WTC11 (cell line): ENCODE results near the gene C11orf54. TPM values are rescaled to one million over a fixed set of nuclear protein-coding genes. Genes with fewer than 3 reads are reported as not detected.

Source experiments
- ATAC-seq: fragments of 200-7000 bp; cut with Tn5 transposase; 2 replicates; pipeline ENCODE4 v1.10.0; 2021; ENCODE audit warnings: mild to moderate bottlenecking, moderate library complexity
- CTCF ChIA-PET: fragments of 300-600 bp; sonication (Branson Sonifier 250); formaldehyde crosslinking; loops from one replicate; lab custom pipeline; 2021; ENCODE audit warnings: antibody characterized with exemption; lab: Charles Lee
- POLR2A ChIA-PET: fragments of 350-600 bp; sonication (Branson Sonifier 250); formaldehyde crosslinking; loops from one replicate; lab custom pipeline; 2021; ENCODE audit warnings: antibody characterized with exemption; lab: Charles Lee
- DNase-seq: peaks from one replicate; pipeline ENCODE4 v3.0.0; 2021; ENCODE audit warnings: low spot score
- H3K27ac Mint-ChIP-seq: 2 replicates; pipeline ENCODE4 v1.8.0; 2021; ENCODE audit warnings: mixed read lengths
- H3K27me3 Mint-ChIP-seq: 2 replicates; pipeline ENCODE4 v1.8.0; 2021; ENCODE audit warnings: low read depth, mild to moderate bottlenecking, moderate library complexity, mixed read lengths
- H3K36me3 Mint-ChIP-seq: 2 replicates; pipeline ENCODE4 v1.8.0; 2021; ENCODE audit warnings: mixed read lengths
- H3K4me1 Mint-ChIP-seq: 2 replicates; pipeline ENCODE4 v1.8.0; 2022; ENCODE audit warnings: mixed read lengths
- H3K4me3 Mint-ChIP-seq: 2 replicates; pipeline ENCODE4 v1.8.0; 2021; ENCODE audit warnings: mild to moderate bottlenecking, moderate library complexity, mixed read lengths
- H3K9me3 Mint-ChIP-seq: 2 replicates; pipeline ENCODE4 v1.8.0; 2021; ENCODE audit warnings: mixed read lengths
- ATF3 ChIP-seq: sonication (generic); formaldehyde crosslinking; conservative IDR thresholded peaks from 2 replicates; pipeline ENCODE4 v1.8.1; 2022; ENCODE audit warnings: mild to moderate bottlenecking, missing genetic modification reagents
- CDX4 ChIP-seq: fragments of 250-450 bp; sonication (Bioruptor Pico); IDR thresholded peaks from 2 replicates; pipeline ENCODE4 v1.9.0; 2021; ENCODE audit warnings: moderate library complexity, mild to moderate bottlenecking, inconsistent platforms, borderline replicate concordance
- CREM ChIP-seq: sonication (generic); formaldehyde crosslinking; IDR thresholded peaks from 2 replicates; pipeline ENCODE4 v1.8.1; 2022; ENCODE audit warnings: mild to moderate bottlenecking, missing genetic modification reagents, moderate library complexity
- E2F4 ChIP-seq: sonication (generic); formaldehyde crosslinking; IDR thresholded peaks from 2 replicates; pipeline ENCODE4 v1.8.1; 2022; ENCODE audit warnings: low read depth, mild to moderate bottlenecking, moderate library complexity, missing genetic modification reagents, borderline replicate concordance
- FOXP4 ChIP-seq: sonication (generic); formaldehyde crosslinking; IDR thresholded peaks from 2 replicates; pipeline ENCODE4 v1.8.0; 2022; ENCODE audit warnings: mild to moderate bottlenecking, missing genetic modification reagents
- GRHL2 ChIP-seq: fragments of 250-450 bp; sonication (Bioruptor Pico); IDR thresholded peaks from 2 replicates; pipeline ENCODE4 v1.8.0; 2022; ENCODE audit warnings: mild to moderate bottlenecking, moderate library complexity; ENCODE audit not compliant: insufficient replicate concordance, severe bottlenecking
- GTF2I ChIP-seq: fragments of 250-450 bp; sonication (Bioruptor Pico); conservative IDR thresholded peaks from 2 replicates; pipeline ENCODE4 v1.4.0; 2021; ENCODE audit warnings: mild to moderate bottlenecking
- HMGXB4 ChIP-seq: sonication (generic); formaldehyde crosslinking; IDR thresholded peaks from 2 replicates; pipeline ENCODE4 v1.8.1; 2023; ENCODE audit warnings: mild to moderate bottlenecking, moderate library complexity, missing genetic modification reagents
- JAZF1 ChIP-seq: fragments of 250-450 bp; sonication (Bioruptor Pico); IDR thresholded peaks from 2 replicates; pipeline ENCODE4 v1.9.0; 2021; ENCODE audit warnings: moderate library complexity, mild to moderate bottlenecking, inconsistent platforms
- KAT7 ChIP-seq: sonication (generic); formaldehyde crosslinking; IDR thresholded peaks from 2 replicates; pipeline ENCODE4 v1.8.1; 2023; ENCODE audit warnings: missing genetic modification reagents, mild to moderate bottlenecking, borderline replicate concordance
- NFE2L1 ChIP-seq: sonication (generic); formaldehyde crosslinking; IDR thresholded peaks from 2 replicates; pipeline ENCODE4 v1.8.1; 2023; ENCODE audit warnings: missing genetic modification reagents
- NR1H2 ChIP-seq: sonication (generic); formaldehyde crosslinking; IDR thresholded peaks from 2 replicates; pipeline ENCODE4 v1.9.0; 2021; ENCODE audit warnings: mild to moderate bottlenecking, moderate library complexity, missing genetic modification reagents
- SMAD3 ChIP-seq: sonication (generic); formaldehyde crosslinking; IDR thresholded peaks from 2 replicates; pipeline ENCODE4 v1.8.0; 2022; ENCODE audit warnings: missing genetic modification reagents, mild to moderate bottlenecking, borderline replicate concordance
- TP53 ChIP-seq: sonication (generic); formaldehyde crosslinking; IDR thresholded peaks from 2 replicates; pipeline ENCODE4 v1.8.1; 2023; ENCODE audit warnings: mild to moderate bottlenecking, missing genetic modification reagents
- ZNF138 ChIP-seq: sonication (generic); formaldehyde crosslinking; conservative IDR thresholded peaks from 2 replicates; pipeline ENCODE4 v1.8.1; 2022; ENCODE audit warnings: mild to moderate bottlenecking, moderate library complexity, missing genetic modification reagents
- ZNF263 ChIP-seq: sonication (generic); formaldehyde crosslinking; IDR thresholded peaks from 2 replicates; pipeline ENCODE4 v1.8.1; 2022; ENCODE audit warnings: low read depth, mild to moderate bottlenecking, moderate library complexity, missing genetic modification reagents
- ZNF317 ChIP-seq: sonication (generic); formaldehyde crosslinking; IDR thresholded peaks from 2 replicates; pipeline ENCODE4 v1.8.1; 2023; ENCODE audit warnings: low read depth, mild to moderate bottlenecking, moderate library complexity, missing genetic modification reagents, borderline replicate concordance
- ZNF396 ChIP-seq: fragments of 250-450 bp; sonication (Bioruptor Pico); IDR thresholded peaks from 2 replicates; pipeline ENCODE4 v1.8.0; 2021; ENCODE audit warnings: mild to moderate bottlenecking, moderate library complexity, borderline replicate concordance
- ZNF512 ChIP-seq: sonication (generic); formaldehyde crosslinking; IDR thresholded peaks from 2 replicates; pipeline ENCODE4 v1.8.1; 2022; ENCODE audit warnings: missing genetic modification reagents, borderline replicate concordance
- ZNF532 ChIP-seq: fragments of 250-450 bp; sonication (Bioruptor Pico); IDR thresholded peaks from 2 replicates; pipeline ENCODE4 v1.9.0; 2021; ENCODE audit warnings: mild to moderate bottlenecking, borderline replicate concordance
- total RNA-seq: library from RNA; stranded (reverse); gene quantifications from 3 replicates; pipeline ENCODE4 v1.2.3, GENCODE V29; 2021

The C11orf54 gene
- total RNA-seq, 1 experiment from 2014 or later, result 25.4 TPM

DNA sequence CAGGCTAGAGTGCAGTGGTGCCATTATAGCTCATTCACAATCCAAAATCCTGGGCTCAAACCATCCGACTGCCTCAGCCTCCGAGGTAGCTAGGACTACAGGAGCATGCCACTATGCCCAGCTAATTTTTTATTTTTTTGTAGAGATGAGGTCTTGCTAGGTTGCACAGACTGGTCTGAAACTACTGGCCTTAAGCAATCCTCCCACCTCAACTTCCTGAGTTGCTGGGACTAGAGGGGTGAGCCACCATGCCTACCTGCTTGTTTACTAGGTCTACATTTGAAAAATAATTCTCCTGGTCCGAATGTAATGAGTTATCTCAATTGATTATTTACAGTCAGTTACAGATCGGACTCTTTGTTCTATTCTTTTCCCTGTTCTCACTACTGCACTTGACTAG lies 22.2 kb upstream of the C11orf54 start:
- CTCF ChIA-PET, result no interaction called here
- no peaks in the 10 kb centered on the region for H3K27me3 Mint-ChIP-seq
- H3K9me3 Mint-ChIP-seq, result no peaks in the 10 kb centered on the region
- peaks cover 53% of the 10 kb centered on the region for H3K36me3 Mint-ChIP-seq
- no peak for TF ChIP-seq HMGXB4 (CRISPR knock-in tag)
- ATAC-seq (no peak), DNase-seq (no peak)
- POLR2A ChIA-PET, result interaction anchor here (0.7 to 0.8 kb wide), 2 partner anchors 22 to 30 kb away, joined by 3 to 6 read pairs; partner anchors contain the start of gene C11orf54
- H3K4me1 Mint-ChIP-seq, result peaks cover 9% of the 10 kb centered on the region
- no peak overlapping the region for H3K27ac Mint-ChIP-seq
- H3K4me3 Mint-ChIP-seq, result no peak overlapping the region

GRCh38 chr11:93720522-93720921 lies 20.9 kb upstream of the C11orf54 start:
- CTCF ChIA-PET, result no interaction called here
- no peaks in the 10 kb centered on the region for H3K27me3 Mint-ChIP-seq
- TF ChIP-seq ZNF512 (no peak), ZNF263 (no peak), ZNF317 (CRISPR knock-in tag) (no peak)
- H3K9me3 Mint-ChIP-seq, result no peaks in the 10 kb centered on the region
- H3K36me3 Mint-ChIP-seq, result peaks cover 52% of the 10 kb centered on the region
- no peak overlapping the region for H3K27ac Mint-ChIP-seq
- ATAC-seq, result no peak
- no peak for DNase-seq
- POLR2A ChIA-PET, result no interaction called here
- H3K4me1 Mint-ChIP-seq, result peaks cover 3% of the 10 kb centered on the region; the same call in 1 of the 2 replicates
- H3K4me3 Mint-ChIP-seq, result no peak overlapping the region

DNA sequence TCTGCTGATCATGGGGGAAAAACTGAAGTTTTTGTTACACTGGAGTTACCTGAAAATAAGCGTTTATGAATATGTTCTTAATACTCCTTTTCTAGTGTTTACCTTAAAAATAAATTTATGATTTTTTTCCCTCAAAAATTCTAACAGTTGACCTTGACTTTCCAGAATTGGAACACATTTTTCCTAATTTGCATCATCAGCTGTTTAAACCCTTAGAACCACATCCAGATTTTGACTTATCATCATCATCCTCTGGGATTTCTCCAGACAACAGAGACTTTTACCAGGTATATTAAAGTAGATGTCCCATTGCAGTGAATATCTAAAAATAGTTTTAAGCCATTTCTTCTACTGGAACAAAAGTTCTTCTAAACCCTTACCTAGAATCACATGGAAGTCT lies 17.4 kb upstream of the C11orf54 start:
- peaks cover 60% of the 10 kb centered on the region for H3K36me3 Mint-ChIP-seq
- H3K4me3 Mint-ChIP-seq, result no peak overlapping the region
- H3K9me3 Mint-ChIP-seq, result no peaks in the 10 kb centered on the region
- H3K27me3 Mint-ChIP-seq, result no peaks in the 10 kb centered on the region
- no peaks in the 10 kb centered on the region for H3K4me1 Mint-ChIP-seq
- ATAC-seq (no peak), DNase-seq (no peak)
- ChIA-PET POLR2A (no interaction called here), CTCF (no interaction called here)
- TF ChIP-seq CDX4 (CRISPR knock-in tag), result no peak
- no peak for TF ChIP-seq GRHL2 (CRISPR knock-in tag)
- TF ChIP-seq KAT7 (CRISPR knock-in tag), result no peak
- no peak for TF ChIP-seq GTF2I (CRISPR knock-in tag)
- no peak for TF ChIP-seq NFE2L1 (CRISPR knock-in tag)
- TF ChIP-seq JAZF1, result no peak
- TF ChIP-seq CREM (CRISPR knock-in tag), result no peak
- no peak for TF ChIP-seq ZNF396 (CRISPR knock-in tag)
- no peak for TF ChIP-seq ZNF532
- TF ChIP-seq E2F4, result no peak
- TF ChIP-seq NR1H2, result no peak
- no peak for TF ChIP-seq TP53 (CRISPR knock-in tag)
- no peak for TF ChIP-seq SMAD3 (CRISPR knock-in tag)
- TF ChIP-seq ATF3 (CRISPR knock-in tag), result no peak
- TF ChIP-seq ZNF138, result no peak
- no peak for TF ChIP-seq FOXP4 (CRISPR knock-in tag)
- TF ChIP-seq, all 79 proteins: peak for 0
- H3K27ac Mint-ChIP-seq, result no peak overlapping the region
